GM18519 (cell line): ENCODE measurements around the gene NET1.

Source experiments
- ATAC-seq: cut with Tn5 transposase; IDR thresholded peaks from one replicate; pipeline ENCODE4 v1.9.1; 2021; ENCODE audit warnings: mild to moderate bottlenecking, moderate library complexity; ENCODE audit not compliant: unreplicated experiment, low FRiP score

Gene NET1

DNA sequence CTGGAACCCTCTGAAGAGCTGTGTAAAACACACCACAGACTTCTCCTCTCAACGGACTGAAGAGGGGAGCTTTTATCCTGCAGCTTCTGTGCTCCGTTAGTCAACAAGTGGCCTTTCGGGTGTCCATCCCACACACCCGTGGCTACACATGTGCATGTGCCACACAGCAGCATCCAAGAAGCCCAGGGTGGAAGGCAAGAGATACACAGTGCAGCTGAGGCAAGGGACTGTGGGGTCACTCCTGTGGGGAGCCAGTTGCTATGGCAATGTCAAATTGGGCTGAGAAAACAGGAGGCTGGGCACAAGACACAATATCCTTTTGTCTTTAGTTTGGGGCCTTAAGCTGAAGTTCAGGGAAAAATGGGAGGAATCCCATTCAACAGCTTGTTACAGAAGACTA is 28.7 kb downstream of the NET1 start:
- ATAC-seq, result no peak

DNA sequence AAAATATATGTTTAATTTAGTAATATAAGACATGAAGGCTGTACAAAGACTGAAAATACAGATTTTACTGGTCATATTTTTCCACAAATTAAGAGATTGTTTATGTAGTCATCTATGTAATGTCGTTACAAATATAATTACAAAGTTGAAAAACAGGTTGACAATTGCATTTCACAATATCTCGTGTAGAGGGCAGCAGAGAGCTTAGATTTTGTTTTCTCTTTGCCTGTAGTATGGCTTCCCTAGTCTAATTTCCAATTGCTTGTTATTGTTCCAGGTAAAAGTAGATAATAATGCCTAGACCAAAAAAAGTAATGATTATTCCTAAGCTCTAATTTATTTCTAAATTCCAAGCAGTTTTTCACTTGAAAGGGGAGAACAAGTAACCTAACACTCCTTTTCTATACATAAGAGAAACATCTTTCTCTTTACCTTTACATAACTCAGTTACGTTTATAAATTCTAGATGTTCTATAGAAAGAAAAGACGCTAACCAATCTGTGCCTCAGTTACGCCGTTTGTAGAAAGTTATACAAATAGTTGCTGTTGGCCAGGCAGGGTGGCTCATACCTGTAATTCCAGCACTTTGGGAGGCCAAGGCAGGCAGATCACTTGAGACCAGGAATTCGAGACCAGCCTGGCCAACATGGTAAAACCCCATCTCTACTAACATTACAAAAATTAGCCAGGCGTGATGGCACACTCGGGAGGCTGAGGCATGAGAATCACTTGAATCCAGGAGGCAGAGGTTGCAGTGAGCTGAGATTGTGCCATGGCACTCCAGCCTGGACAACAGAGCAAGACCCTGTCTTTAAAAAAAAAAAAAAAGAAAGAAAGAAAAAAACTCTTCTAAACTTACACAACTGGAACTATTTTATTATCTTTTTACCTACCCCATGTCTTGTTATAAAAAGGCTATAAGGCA is 30.0 kb downstream of the NET1 start:
- no peak for ATAC-seq

DNA sequence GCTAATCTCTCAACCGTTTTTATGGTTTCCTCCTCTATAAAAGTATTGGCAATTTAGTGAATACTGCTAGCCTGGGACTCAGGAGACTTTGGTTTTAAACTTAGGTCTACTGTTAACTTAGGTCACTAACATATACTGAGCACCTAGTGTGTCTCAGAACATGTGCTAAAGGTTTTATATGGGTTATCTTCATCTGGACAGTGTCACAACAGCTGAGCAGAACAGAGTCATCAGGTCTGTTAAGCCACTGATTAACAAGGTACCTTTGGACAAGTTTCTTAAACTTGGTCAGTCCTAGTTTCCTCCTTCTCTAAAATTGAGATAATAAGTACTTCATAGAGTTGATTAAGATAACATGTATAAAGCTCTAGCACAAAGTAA is 30.6 kb downstream of the NET1 start:
- no peak for ATAC-seq

DNA sequence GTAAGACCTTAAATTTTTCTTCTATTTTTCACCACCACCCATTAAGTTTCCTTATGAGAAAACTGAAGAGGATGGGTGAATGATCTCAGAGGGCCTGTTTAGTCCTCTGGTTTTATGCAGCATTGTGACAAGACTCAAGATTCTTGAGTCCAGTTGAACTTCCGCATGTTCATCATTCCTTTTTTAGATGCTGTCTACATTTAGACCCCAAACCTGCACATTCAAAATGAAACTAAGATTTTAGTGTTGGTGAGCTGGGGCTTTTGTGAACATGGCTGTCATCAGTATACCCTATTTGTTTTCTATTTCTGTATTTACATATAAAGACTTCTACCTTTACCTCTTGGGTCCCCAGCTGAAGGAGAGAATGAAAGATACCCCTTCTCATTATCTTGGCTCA is 31.1 kb downstream of the NET1 start:
- ATAC-seq, result peak; percentile 57

DNA sequence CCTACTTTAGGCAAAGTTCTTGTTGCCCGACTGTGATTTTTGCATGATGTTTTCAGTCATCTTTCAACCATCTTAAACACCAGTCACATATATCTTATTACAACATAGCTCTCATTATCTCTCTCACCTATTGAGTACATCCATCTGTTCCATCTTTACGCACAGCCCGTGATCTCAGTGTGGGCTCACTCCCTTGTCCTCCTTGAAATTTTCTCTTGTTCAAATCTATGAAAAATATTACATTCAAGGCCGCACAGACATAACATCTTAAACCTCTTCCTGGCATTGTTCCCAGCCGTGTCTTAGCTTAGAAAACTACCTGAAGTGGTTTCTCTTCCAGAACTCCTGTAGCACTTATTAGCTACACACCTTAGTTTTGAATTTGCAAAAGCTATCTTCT is 32.6 kb downstream of the NET1 start:
- no peak for ATAC-seq

DNA sequence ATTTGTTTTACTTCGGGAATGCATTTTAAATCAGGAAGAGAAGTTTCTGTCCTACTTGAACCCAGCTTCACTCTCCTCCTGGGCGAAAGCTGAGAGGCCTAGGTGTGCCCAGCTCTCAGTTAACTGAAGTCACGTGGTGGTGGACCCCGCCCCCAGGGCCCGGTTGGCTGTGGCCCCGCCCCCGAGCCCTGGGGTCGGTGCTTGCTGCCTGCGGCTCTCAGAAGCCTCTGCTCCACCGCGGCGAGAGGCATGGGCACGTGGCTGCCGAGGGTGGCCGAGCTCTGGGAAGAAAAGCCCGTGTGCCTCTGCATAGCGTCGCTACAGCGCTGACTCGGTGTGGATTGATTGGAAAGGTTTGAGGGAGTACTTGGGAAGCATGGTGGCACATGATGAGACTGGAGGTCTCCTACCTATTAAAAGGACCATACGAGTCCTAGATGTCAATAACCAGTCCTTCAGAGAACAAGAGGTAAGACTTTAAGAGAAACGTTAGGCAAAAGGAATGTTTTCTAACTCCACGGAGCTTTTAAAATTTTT is 34.1 kb downstream of the NET1 start:
- peak; percentile 28 for ATAC-seq

DNA sequence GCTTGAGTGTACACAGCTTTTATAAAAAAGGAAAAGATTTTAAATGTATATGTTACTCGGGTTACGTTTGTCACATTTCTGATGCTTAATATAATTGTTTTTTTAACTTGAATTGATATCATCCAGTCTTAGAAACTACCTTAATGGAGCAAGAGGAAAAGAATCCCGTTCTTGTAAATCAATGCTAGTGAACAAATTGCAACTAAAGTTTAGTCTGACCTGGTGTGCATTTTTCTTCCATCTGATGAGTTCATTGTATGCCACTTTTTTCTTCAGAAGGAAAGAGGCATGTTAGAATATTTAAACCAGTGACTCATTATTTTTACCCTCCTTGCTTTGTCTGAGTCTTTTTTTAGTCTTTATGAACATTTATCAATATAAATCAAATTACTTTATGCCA is 34.7 kb downstream of the NET1 start:
- ATAC-seq, result no peak

- peak; percentile 55 for ATAC-seq
These were observed 35.3 kb downstream of the NET1 start for GRCh38 chr10:5447611-5448071.

DNA sequence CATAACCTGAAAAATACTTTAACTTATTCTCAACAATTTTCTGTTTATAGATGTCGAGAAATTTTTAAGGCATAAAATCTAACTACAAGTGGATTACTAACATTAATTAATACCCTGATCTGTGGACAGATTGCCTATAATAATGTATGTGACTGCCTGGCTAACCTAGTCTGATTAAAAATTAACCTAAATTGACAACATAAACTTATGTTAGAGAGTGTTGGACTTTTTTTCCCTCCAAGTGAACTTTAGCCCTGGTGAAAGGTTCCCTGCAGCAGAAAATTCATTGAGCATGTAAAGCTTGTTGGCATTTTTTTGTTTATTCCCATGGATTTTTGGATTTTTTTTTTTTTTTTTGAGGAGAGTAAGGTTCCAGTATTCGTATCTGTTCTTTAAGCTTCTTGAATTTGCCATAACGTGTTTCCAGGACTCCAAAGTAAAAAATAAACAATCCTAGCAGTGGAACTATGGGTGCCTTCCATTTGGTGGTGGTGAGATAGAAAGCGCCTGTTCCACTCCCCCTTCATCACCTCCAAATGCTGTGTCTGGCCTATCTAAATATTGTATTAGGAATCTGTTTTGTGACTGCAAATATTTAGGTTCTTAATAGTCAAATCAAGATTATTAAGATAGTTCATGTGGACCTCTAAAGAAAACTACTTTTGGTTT is 36.1 kb downstream of the NET1 start:
- ATAC-seq, result no peak

GRCh38 chr10:5449227-5449626 is 36.9 kb downstream of the NET1 start:
- no peak for ATAC-seq

DNA sequence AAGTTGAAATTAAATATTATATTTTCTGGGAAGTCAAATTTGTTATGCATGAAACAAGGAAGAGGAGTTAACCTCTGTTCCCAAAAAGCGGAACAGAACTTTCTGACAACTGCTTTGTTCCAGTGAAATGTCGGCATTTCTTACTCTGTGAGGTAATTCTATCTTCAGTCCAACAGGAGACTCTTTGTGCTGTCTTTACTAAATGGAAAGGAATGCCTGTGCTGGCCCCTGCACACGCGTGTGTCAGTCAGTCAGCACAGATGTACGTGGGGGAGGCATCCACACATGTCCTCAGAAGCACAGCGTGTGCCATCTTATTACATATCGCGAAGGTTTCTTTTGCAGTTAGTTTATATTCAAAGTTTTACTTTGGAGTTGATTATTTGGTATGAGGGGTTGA is 37.5 kb downstream of the NET1 start:
- ATAC-seq, result no peak

DNA sequence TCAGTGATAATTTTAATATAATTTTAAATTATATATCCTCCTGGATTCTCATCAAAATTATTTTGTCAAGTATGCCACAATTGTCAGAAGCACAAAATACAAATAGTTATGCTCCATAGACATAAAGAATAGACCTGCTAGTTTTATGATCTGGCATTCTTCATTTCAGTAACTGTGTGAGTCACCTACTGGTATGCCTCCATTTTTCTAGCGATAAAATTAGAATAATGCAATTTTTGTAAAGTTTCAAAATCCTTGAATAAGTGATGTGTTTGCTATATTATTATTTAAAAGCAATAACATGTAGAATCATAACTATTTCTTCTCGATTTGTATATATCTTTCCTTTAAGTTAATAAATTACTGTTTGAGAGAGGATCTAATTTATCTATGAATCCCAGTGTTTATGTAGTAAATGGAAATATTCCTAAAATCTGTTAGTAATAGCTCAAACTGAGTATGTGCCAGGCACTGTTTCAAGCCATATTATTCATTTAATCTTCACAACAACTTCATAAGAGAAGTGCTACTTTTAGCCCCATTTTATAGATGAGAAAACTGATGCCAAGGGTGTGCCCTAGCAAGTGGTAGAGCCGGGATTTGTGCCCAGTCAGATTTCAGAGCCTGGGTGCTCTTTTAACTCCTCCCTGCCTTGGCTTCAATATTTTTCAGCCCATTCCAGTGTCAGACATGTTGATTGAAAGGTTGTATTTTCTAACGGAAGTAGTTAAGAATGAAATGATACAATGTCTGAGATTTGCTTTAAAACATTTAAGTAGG is 38.4 kb downstream of the NET1 start:
- ATAC-seq, result no peak

GRCh38 chr10:5453749-5454489 is 41.6 kb downstream of the NET1 start:
- no peak for ATAC-seq

DNA sequence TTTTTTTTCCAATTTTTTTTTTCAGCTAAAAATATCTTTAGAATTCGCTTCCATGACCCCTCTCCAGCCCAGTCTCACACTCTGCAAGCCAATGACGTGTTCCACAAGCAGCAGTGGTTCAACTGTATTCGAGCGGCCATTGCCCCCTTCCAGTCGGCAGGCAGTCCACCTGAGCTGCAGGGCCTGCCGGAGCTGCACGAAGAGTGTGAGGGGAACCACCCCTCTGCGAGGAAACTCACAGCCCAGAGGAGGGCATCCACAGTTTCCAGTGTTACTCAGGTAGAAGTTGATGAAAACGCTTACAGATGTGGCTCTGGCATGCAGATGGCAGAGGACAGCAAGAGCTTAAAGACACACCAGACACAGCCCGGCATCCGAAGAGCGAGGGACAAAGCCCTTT is 44.2 kb downstream of the NET1 start:
- ATAC-seq, result no peak

- no peak for ATAC-seq
These were observed 45.4 kb downstream of the NET1 start for GRCh38 chr10:5457741-5458140.

DNA sequence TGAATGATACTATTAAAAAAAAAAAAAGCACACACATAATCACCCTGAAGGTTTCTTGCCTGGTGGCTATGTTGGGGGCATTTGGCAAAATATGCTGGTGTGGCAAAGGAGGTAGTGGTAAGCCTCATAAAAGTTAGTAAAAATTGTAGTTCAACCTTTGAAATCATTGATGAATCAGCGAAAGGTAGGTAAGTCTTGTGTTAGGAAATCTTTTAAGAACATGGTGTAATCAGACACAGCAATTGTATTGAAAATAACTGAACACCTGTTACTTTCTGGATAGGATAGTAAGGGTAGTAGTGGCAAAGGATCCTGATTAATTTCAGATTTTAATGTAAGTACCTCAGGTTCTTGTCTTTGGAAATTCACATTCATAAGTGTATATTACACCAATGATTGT is 46.1 kb downstream of the NET1 start:
- no peak for ATAC-seq

GRCh38 chr10:5458949-5459747 is 46.8 kb downstream of the NET1 start:
- ATAC-seq, result no peak

DNA sequence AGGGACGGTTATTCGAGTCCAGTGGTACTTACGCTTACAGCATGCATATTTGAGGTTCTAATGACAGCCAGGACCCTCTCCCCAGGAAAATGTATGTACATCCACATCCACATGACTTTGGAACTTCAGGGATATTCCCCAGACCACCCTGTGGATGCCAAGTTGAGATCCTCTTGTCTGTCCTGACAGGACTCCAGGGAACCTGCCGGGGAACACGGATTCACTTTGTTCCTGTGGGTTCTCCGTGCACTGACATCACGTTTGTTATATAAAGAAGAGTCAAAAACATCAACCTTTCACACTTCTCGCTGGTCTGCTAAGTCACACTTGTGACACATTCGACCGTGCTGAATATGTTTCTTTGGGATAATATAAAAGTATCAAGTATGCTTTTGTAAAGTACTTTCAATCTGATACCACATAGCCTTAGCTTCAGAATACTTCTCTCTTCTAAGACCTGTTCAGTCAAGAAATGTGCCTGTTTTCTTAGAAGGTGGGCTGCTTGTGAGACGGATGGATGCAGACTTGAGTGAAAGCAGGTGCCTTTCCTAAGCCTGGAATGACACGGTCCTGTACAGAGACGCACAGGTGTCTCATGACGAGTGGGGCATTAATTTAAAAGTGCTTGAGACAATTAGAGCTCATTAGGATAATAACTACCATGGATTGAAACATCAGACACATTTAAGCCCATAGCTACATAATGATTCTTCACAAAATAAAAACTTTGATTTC is 48.3 kb downstream of the NET1 start:
- ATAC-seq, result no peak

DNA sequence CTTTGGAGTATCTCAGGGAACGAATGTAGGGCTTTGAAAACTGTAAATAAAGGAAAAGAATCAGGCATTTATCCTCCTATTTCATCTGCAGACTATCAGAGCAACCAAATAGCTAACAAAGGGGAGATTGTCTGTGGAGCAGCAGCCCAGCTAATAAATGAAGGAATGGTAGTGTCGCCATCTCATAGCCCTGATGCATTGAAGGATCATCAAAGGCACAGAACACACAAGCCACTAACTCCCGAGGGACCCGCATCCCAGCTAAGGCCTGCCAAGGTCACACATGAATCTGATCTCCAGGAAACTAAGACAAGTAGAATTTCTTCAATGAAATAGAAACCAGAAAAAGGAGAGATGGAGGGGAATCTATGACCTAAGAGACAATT is 48.8 kb downstream of the NET1 start:
- ATAC-seq, result no peak
